Colonic mucosa (tissue), 4 donors: Measurements from ENCODE around the gene LNPEP. TPM values are rescaled to one million over a fixed set of nuclear protein-coding genes. Genes with fewer than 3 reads are reported as not detected.

Experiments
- DNase-seq: peaks from one replicate; pipeline ENCODE4 v3.0.0-alpha.2; 2020
- H3K27ac ChIP-seq: fragments of 200-600 bp; one replicate; pipeline ENCODE4 v1.8.0; 2021
- H3K27me3 ChIP-seq: fragments of 200-600 bp; one replicate; pipeline ENCODE4 v1.8.0; 2021
- H3K36me3 ChIP-seq: fragments of 200-600 bp; one replicate; pipeline ENCODE4 v1.8.0; 2021
- H3K4me1 ChIP-seq: fragments of 200-600 bp; one replicate; pipeline ENCODE4 v1.8.0; 2021; ENCODE audit warnings: mild to moderate bottlenecking
- H3K4me3 ChIP-seq: fragments of 200-600 bp; one replicate; pipeline ENCODE4 v1.8.0; 2021
- H3K9ac ChIP-seq, 2 donors: one replicate each; pipeline ENCODE4 v1.7.0; 2013; ENCODE audit warnings: control low read depth in 2 of 2, low read depth in 2 of 2, low read length in 2 of 2
- H3K9me3 ChIP-seq: fragments of 200-600 bp; one replicate; pipeline ENCODE4 v1.8.0; 2021
- CTCF ChIP-seq: fragments of 200-600 bp; IDR thresholded peaks from one replicate; pipeline ENCODE4 v1.8.0; 2022; ENCODE audit warnings: antibody characterized with exemption, mild to moderate bottlenecking
- intact Hi-C: fragments of 100-400 bp; cut with DNase I; formaldehyde crosslinking; loops from one replicate; pipeline ENCODE4 v1.14.1; 2022
- total RNA-seq, 2 donors: library from RNA; stranded (reverse); fragmentation: NEBNext Ultra II Directional in 1 of 2; extraction: Animal tissue kit (Norgen Biotek cat#: 25700) in 1 of 2; gene quantifications; one replicate each; pipeline ENCODE4 v1.2.1, GENCODE V29; 2021
- donor health status: healthy.
- donor health status: DM: no; HTN: no; CAD: no.
- donor health status: DM: no; HTN: no; CAD: no.

Gene LNPEP
- total RNA-seq, 2 donors from 2014 or later = 23.7 to 34.9 TPM

GRCh38 chr5:97071993-97072392 lies 136.1 kb downstream of the LNPEP start:
- Histone ChIP-seq H3K4me3 (no peak overlapping the region), H3K4me1 (no peaks in the 10 kb centered on the region), H3K9me3 (no peaks in the 10 kb centered on the region), H3K27me3 (no peaks in the 10 kb centered on the region), H3K27ac (no peak overlapping the region), H3K36me3 (no peaks in the 10 kb centered on the region), H3K9ac (no peak overlapping the region)
- no peak for DNase-seq
- TF ChIP-seq CTCF = no peak
- intact Hi-C loops = no loop called here

GRCh38 chr5:97072696-97073095 lies 136.8 kb downstream of the LNPEP start:
- Histone ChIP-seq H3K27me3 (no peaks in the 10 kb centered on the region), H3K4me1 (no peaks in the 10 kb centered on the region), H3K27ac (no peak overlapping the region), H3K9ac (no peak overlapping the region), H3K4me3 (no peak overlapping the region), H3K9me3 (no peaks in the 10 kb centered on the region), H3K36me3 (no peaks in the 10 kb centered on the region)
- intact Hi-C loops = no loop called here
- no peak for DNase-seq
- no peak for TF ChIP-seq CTCF

- Histone ChIP-seq H3K27ac (no peak overlapping the region), H3K27me3 (no peaks in the 10 kb centered on the region), H3K4me3 (no peak overlapping the region), H3K36me3 (no peaks in the 10 kb centered on the region), H3K9me3 (no peaks in the 10 kb centered on the region), H3K4me1 (no peaks in the 10 kb centered on the region), H3K9ac (no peak overlapping the region)
- intact Hi-C loops = no loop called here
- no peak for DNase-seq
- TF ChIP-seq CTCF = no peak
Observed at GRCh38 chr5:97073420-97073819, 137.5 kb downstream of the LNPEP start.

- intact Hi-C loops = no loop called here
- no peak for TF ChIP-seq CTCF
- no peaks in the 10 kb centered on the region for H3K4me1 ChIP-seq
- H3K27me3 ChIP-seq = no peaks in the 10 kb centered on the region
- H3K27ac ChIP-seq = no peak overlapping the region
- no peaks in the 10 kb centered on the region for H3K36me3 ChIP-seq
- no peak overlapping the region for H3K4me3 ChIP-seq
- no peak overlapping the region for H3K9ac ChIP-seq
- DNase-seq = no peak
- H3K9me3 ChIP-seq = no peaks in the 10 kb centered on the region
Observed at GRCh38 chr5:97074859-97075489, 139.1 kb downstream of the LNPEP start.

- Histone ChIP-seq H3K9me3 (no peaks in the 10 kb centered on the region), H3K27me3 (no peaks in the 10 kb centered on the region), H3K4me3 (no peak overlapping the region), H3K9ac (no peak overlapping the region), H3K27ac (no peak overlapping the region), H3K36me3 (no peaks in the 10 kb centered on the region), H3K4me1 (no peaks in the 10 kb centered on the region)
- TF ChIP-seq CTCF = no peak
- DNase-seq = no peak
- intact Hi-C loops = no loop called here
Observed at GRCh38 chr5:97075649-97076048, 139.8 kb downstream of the LNPEP start.
